Measurements from ENCODE around the gene UBL7. TPM values are rescaled to one million over a fixed set of nuclear protein-coding genes. Genes with fewer than 3 reads are reported as not detected.

UBL7 gene
- total RNA-seq (2022; extraction: Qiagen RNA extraction; ENCODE audit: low read depth) = 36.1 to 41.8 TPM (median 41.0 TPM) in 5 replicates

GRCh38 chr15:74460871-74461846 lies at the start of gene UBL7:
UBL7 (minus strand) TSS chr15:74461160; CDS start chr15:74458867, 2,293 bp downstream.

GRCh38 chr15:74433592-74434262 lies 27.2 kb downstream of the UBL7 start, which contains the start of gene SEMA7A:
SEMA7A (minus strand) TSS chr15:74433958; CDS start chr15:74433918, 40 bp downstream.

Other genes with a start within 250 kb of the UBL7 start
- 5.2 to 7.0 TPM (median 6.0 TPM) in 5 replicates for gene CCDC33, start 224.8 kb downstream of the UBL7 start, total RNA-seq (2022; extraction: Qiagen RNA extraction; ENCODE audit: low read depth)
- gene CYP11A1, start 93.5 kb downstream of the UBL7 start, total RNA-seq (2022; extraction: Qiagen RNA extraction; ENCODE audit: low read depth) = not detected in 5 replicates
- gene SEMA7A, start 27.2 kb downstream of the UBL7 start, total RNA-seq (2022; extraction: Qiagen RNA extraction; ENCODE audit: low read depth) = 2.9 to 4.7 TPM (median 4.0 TPM) in 5 replicates
- gene ARID3B, start 80.1 kb upstream of the UBL7 start, total RNA-seq (2022; extraction: Qiagen RNA extraction; ENCODE audit: low read depth) = 3.3 to 4.8 TPM (median 3.9 TPM) in 5 replicates
- 34.7 to 46.1 TPM (median 37.4 TPM) in 5 replicates for gene CLK3, start 154.7 kb upstream of the UBL7 start, total RNA-seq (2022; extraction: Qiagen RNA extraction; ENCODE audit: low read depth)
- 17.9 to 20.1 TPM (median 19.6 TPM) in 5 replicates for gene EDC3, start 234.9 kb upstream of the UBL7 start, total RNA-seq (2022; extraction: Qiagen RNA extraction; ENCODE audit: low read depth)